PC-9 (cell line): ENCODE data around the gene FCER2. TPM values are rescaled to one million over a fixed set of nuclear protein-coding genes. Genes with fewer than 3 reads are reported as not detected.
"Not testable (repeated sequence)": the region's sequence is repeated elsewhere in the genome, so short reads cannot be mapped to it uniquely, and the experiment has no call there.

Source experiments
- BruUV-seq: library from RNA; stranded (reverse); fragments of 400-500 nt; replicated peaks from 2 replicates; lab custom pipeline; 2021; lab: Mats Ljungman, UMichigan
- CTCF ChIA-PET: fragments of 300-600 bp; sonication (Branson Sonifier 250); formaldehyde crosslinking; loops from one replicate; lab custom pipeline; 2022; ENCODE audit warnings: antibody characterized with exemption; lab: Charles Lee
- POLR2A ChIA-PET: fragments of 300-600 bp; sonication (Branson Sonifier 250); formaldehyde crosslinking; loops from one replicate; lab custom pipeline; 2022; ENCODE audit warnings: antibody characterized with exemption; ENCODE audit not compliant: unreplicated experiment; lab: Charles Lee
- DNase-seq, 2 experiments: peaks; one replicate each; pipeline versions ENCODE4 v3.0.0 to v3.0.0-alpha.2; 2015 to 2022; ENCODE audit warnings: mixed read lengths in 1 of 2
- H2AFZ ChIP-seq: fragments of 200-600 bp; sonication (generic); 2 replicates; pipeline ENCODE4 v1.8.1; 2017; ENCODE audit warnings: antibody characterized with exemption
- H3F3A ChIP-seq: fragments of 200-600 bp; sonication (generic); 2 replicates; pipeline ENCODE4 v1.8.1; 2017; ENCODE audit warnings: antibody characterized with exemption, mild to moderate bottlenecking, low read depth; ENCODE audit not compliant: insufficient read depth
- H3K27ac ChIP-seq: fragments of 200-600 bp; sonication (generic); 2 replicates; pipeline ENCODE4 v1.6.1; 2016; ENCODE audit warnings: mixed run types
- H3K27me3 ChIP-seq: fragments of 200-600 bp; sonication (generic); 2 replicates; pipeline ENCODE4 v1.6.1; 2016; ENCODE audit warnings: low read depth, mixed run types; ENCODE audit not compliant: insufficient read depth
- H3K36me3 ChIP-seq: fragments of 200-600 bp; sonication (generic); 2 replicates; pipeline ENCODE4 v1.6.1; 2016; ENCODE audit warnings: low read depth, mixed run types
- H3K4me1 ChIP-seq: fragments of 200-600 bp; sonication (generic); replicated peaks from 2 replicates; pipeline ENCODE4 v1.6.1; 2016; ENCODE audit warnings: mixed run types; ENCODE audit not compliant: insufficient read depth
- H3K4me2 ChIP-seq: fragments of 200-600 bp; sonication (generic); 2 replicates; pipeline ENCODE4 v1.6.1; 2017; ENCODE audit warnings: mixed run types
- H3K4me3 ChIP-seq: fragments of 200-600 bp; sonication (generic); 2 replicates; pipeline ENCODE4 v1.6.1; 2016; ENCODE audit warnings: mixed run types
- H3K79me2 ChIP-seq: fragments of 200-600 bp; sonication (generic); 2 replicates; pipeline ENCODE4 v1.6.1; 2017; ENCODE audit warnings: low read depth, mixed run types
- H3K9me2 ChIP-seq: fragments of 200-600 bp; sonication (generic); 2 replicates; pipeline ENCODE4 v1.8.1; 2017; ENCODE audit warnings: mild to moderate bottlenecking; ENCODE audit not compliant: insufficient read depth
- H3K9me3 ChIP-seq: fragments of 200-600 bp; sonication (generic); 2 replicates; pipeline ENCODE4 v1.8.1; 2016; ENCODE audit warnings: low read depth; ENCODE audit not compliant: insufficient read depth
- H4K20me1 ChIP-seq: fragments of 200-600 bp; sonication (generic); 2 replicates; pipeline ENCODE4 v1.8.1; 2017; ENCODE audit not compliant: insufficient read depth
- CTCF ChIP-seq: fragments of 200-600 bp; sonication (generic); conservative IDR thresholded peaks from 2 replicates; pipeline ENCODE4 v1.6.1; 2017; ENCODE audit warnings: mixed run types, antibody characterized with exemption, mild to moderate bottlenecking, moderate library complexity
- EZH2 ChIP-seq: fragments of 200-600 bp; sonication (generic); IDR thresholded peaks from 2 replicates; pipeline ENCODE4 v1.8.0; 2017; ENCODE audit warnings: antibody characterized with exemption, low read depth
- intact Hi-C: fragments of 100-400 bp; cut with micrococcal nuclease; formaldehyde crosslinking; loops from one replicate; pipeline ENCODE4 v1.10.0; 2022; ENCODE audit not compliant: unreplicated experiment
- total RNA-seq: library from RNA; stranded (reverse); gene quantifications from 2 replicates; pipeline ENCODE4 v1.2.3, GENCODE V29; 2021

Gene FCER2
- total RNA-seq, 1 experiment from 2014 or later = not detected

GRCh38 chr19:7644550-7644877 lies 57.4 kb downstream of the FCER2 start:
- no TSS peak for BruUV-seq

GRCh38 chr19:7643629-7644549 lies 58.0 kb downstream of the FCER2 start:
- H3K4me1 ChIP-seq, CTCF ChIA-PET, BruUV-seq, H3K4me3 ChIP-seq, H3K9me2 ChIP-seq, H3K27ac ChIP-seq, intact Hi-C loops, H3K4me2 ChIP-seq, H3K9me3 ChIP-seq, H3K27me3 ChIP-seq, H3K36me3 ChIP-seq, H2AFZ ChIP-seq: not testable (repeated sequence)
- Histone ChIP-seq H4K20me1 (peaks cover 10% of the 10 kb centered on the region), H3F3A (peaks cover 37% of the 10 kb centered on the region), H3K79me2 (peaks cover 11% of the 10 kb centered on the region; the same call in 1 of the 2 replicates)
- peak; percentile 29 to 63 for DNase-seq
- POLR2A ChIA-PET = interaction anchor here (0.6 kb wide), 1 partner anchor 16 kb away, joined by 4 read pairs; no protein-coding TSS in a partner anchor

More at GRCh38 chr19:7644550-7644877, 57.4 kb downstream of the FCER2 start:
- Histone ChIP-seq H3K4me2 (no peak overlapping the region), H4K20me1 (peaks cover 9% of the 10 kb centered on the region; the same call in 1 of the 2 replicates), H2AFZ (no peak overlapping the region), H3K79me2 (0 out of 2 replicates have a peak, but pooled peaks cover 11% of the 10 kb centered on the region), H3K36me3 (no peaks in the 10 kb centered on the region), H3F3A (peaks cover 37% of the 10 kb centered on the region), H3K9me3 (no peaks in the 10 kb centered on the region; the same call in 1 of the 2 replicates), H3K4me3 (no peak overlapping the region), H3K9me2 (no peaks in the 10 kb centered on the region), H3K27me3 (no peaks in the 10 kb centered on the region), H3K4me1 (no peaks in the 10 kb centered on the region), H3K27ac (no peak overlapping the region)
- ChIA-PET POLR2A (interaction anchor here (0.6 kb wide), 1 partner anchor 17 kb away, joined by 4 read pairs; no protein-coding TSS in a partner anchor), CTCF (no interaction called here)
- intact Hi-C loops = no loop called here
- no peak for DNase-seq
- TF ChIP-seq EZH2 (no peak), CTCF (no peak)

GRCh38 chr19:7643031-7643415 lies 58.9 kb downstream of the FCER2 start:
- Histone ChIP-seq H3K9me2 (no peaks in the 10 kb centered on the region), H3K4me1 (peaks cover 4% of the 10 kb centered on the region; the same call in 1 of the 2 replicates), H4K20me1 (peaks cover 13% of the 10 kb centered on the region), H3K27ac (no peak overlapping the region), H3K4me3 (no peak overlapping the region), H3K4me2 (no peak overlapping the region), H3K36me3 (no peaks in the 10 kb centered on the region), H3K9me3 (no peaks in the 10 kb centered on the region; the same call in 1 of the 2 replicates), H3F3A (peaks cover 39% of the 10 kb centered on the region), H2AFZ (no peak overlapping the region), H3K79me2 (peaks cover 20% of the 10 kb centered on the region), H3K27me3 (no peaks in the 10 kb centered on the region)
- DNase-seq = no peak
- CTCF ChIA-PET = no interaction called here
- intact Hi-C loops = no loop called here
- TF ChIP-seq CTCF (no peak), EZH2 (no peak)
- POLR2A ChIA-PET = interaction anchor here (0.6 kb wide), 1 partner anchor 24 kb away, joined by 3 read pairs; no protein-coding TSS in a partner anchor
- BruUV-seq = no TSS peak
